ENCODE results near the gene TOGARAM1.

TOGARAM1 gene

DNA sequence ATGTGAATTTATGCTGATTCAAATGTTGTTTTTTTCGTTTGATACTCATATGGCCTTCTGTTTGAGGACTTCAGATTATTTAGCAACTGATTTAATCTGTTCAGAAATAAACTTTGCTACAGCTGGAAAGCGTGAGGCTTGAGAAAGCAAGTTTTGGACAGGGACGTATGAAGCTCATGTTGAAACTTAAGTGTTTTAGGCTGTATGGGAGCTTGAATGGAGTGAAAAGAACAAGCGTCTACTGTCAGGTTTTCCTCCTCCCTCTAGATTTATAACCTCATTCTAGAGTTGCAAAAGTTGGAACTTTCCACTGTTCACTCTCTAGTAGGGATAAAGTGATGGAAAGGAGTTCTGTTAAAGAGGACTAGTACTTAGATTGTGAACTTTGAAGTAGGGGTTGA is 123.0 kb downstream of the TOGARAM1 start:
- DNase-seq (ENCODE audit: low read depth), result peak; percentile 44

DNA sequence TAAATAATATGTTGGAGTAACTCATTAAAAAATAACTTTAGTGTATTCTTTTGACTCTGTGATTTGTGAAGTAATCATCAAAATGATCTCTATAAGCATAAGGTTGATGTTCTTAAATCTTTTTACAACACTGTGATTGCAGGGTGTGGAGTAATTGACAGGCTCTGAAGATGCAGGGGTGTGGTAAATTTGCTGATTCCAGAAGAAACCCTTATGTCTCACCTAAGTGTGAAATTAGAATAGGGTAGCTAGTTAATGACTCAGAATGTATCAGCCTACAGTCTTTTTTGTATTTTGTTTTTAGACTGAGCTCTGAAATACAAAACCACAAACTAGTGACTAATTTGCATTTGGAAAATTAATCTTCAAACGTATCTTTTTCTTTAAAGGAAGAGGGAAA is 127.8 kb downstream of the TOGARAM1 start:
- no peak for DNase-seq (ENCODE audit: low read depth)

DNA sequence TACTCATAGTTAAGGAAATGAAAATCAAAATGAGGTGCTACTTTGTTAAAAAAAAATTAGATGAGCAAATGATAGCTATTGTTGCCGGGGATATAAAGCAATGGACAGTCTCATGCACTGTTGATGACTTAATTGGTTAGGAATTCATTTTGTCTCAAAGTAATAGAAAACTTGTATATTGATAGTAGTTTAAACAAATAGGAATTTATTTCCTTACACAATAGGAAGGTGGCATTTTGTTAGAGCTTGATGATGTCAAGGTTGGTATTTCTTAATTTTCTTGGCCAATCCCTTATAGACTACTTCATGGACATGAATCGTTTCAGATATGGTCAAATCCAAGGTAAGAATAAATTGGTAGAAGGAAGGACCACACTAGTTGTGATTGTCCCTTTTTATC is 129.7 kb downstream of the TOGARAM1 start:
- DNase-seq (ENCODE audit: low read depth), result peak; percentile 42

DNA sequence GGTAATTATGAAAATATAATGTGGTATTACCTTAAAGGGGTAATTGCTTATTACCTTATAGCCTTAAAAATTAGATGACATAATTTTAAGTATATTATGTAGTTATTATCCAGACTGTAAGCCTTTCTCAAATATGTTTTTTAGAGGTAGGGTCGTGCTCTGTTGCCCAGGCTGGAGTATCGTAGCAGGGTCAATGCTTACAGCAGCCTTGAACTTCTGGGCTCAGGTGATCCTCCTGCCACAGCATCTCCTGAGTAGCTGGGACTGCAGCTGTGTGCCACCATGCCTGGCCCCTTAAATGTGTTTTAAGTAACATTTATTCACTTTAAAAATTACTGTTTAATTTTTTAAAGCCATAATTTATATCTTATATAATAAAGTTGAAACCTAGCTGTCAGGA is 132.3 kb downstream of the TOGARAM1 start:
- DNase-seq (ENCODE audit: low read depth), result no peak

DNA sequence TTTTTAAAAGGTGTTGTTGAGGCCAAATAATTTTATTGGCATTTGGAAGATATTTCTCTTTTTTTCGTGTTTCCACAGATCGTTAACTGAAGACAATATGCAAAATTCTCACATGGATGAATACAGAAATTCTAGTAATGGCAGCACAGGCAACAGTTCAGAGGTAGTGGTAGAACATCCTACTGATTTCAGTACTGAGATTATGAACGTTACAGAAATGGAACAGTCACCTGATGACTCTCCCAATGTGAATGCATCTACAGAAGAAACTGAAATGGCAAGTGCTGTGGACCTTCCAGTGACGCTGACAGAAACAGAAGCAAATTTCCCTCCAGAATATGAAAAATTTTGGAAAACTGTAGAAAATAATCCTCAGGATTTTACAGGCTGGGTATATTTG is 133.2 kb downstream of the TOGARAM1 start:
- no peak for DNase-seq (ENCODE audit: low read depth)

DNA sequence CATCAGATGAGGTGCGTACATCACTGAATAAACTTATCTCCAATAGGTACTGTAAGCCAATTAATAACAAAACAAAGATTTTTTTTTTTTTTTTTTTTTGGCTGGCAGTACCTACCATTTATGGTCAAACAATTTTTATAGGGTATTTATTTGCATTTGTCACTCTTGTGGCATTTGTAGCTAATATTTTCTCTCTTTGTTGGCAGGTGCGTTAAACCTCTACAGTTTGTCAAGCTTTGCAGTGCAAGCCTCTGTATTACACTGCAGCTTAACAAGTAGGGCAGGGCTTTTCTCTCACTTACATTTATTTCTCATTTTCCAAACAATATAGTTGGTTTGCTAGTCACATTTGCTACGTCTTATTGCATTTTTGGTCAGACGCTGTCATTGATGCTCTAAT is 134.2 kb downstream of the TOGARAM1 start:
- DNase-seq (ENCODE audit: low read depth), result no peak

DNA sequence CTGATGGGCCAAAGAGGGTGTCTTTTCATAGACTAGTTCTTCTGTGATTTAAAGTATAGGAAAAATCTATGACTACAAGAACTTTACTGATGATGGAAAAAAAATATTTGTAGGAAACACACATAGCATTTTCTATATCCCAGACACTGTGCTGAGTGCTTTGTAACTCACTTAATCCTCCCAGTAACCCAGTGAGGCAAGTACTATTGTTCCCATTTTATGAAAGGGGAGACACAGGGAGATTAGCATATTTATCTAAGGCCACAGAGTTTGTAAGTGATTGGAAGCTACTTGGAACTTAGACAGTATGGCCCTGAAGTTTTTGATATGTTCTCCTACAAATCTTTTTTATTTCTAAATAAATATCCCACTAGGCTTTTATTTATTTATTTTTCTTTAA is 141.8 kb downstream of the TOGARAM1 start:
- DNase-seq (ENCODE audit: low read depth), result no peak

DNA sequence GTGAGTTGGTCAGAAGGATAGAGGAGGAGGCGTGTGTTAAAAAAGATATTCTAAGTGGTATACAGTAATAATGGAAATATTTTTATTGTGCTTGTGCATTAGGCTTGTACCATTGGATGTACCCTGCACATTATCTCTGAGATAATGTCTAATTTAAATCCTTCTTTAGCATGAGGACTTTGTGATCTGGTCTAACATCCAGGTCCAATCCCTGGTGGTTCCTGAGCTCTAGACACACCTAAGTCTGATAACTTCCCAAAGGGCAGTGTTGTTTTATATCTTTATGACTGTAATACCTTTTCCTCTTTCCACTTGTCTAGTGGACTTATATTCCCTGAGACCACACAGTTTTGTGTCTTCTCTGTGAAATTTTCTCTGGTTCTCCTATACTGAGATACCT is 142.6 kb downstream of the TOGARAM1 start:
- DNase-seq (ENCODE audit: low read depth), result no peak

DNA sequence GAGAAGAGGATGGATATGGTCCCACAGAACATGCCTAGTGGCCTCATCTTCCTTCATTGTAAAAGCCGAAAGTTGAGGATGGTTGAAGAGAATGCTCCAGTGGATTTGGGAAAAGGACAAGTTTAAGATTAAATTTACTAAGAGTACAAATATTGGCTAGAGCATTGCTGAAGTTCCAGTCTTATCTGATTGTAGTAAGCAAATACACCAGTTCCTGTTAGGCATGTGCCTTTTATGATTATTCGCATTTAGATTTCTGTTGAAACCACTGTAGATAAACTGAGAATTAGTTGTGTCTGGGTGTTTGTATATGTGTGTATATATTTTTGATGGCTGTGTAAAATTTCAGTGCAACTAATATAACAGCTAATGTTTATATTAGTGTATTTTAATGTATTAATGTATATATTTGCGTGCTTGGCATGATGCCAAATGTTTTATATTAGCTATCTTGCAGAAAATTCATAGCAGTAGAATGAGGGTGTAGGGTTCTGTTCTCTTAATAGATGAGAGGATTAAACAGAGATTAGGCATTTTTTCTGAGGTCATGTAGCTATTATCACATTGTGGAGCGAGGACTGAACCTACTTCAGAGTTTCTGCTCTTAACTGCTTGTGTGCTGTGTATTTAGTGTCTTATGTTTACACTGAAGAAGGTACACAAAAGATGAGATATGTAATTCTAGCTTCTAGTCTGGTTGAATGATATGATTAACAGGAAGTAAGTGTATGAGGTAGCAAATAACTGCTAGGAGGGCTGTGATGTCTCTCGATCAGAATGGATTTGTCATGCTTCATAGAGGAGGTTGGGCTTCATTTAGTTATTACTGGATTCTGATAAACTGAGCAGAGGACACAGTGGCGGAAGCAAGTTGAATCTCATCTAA is 151.1 kb downstream of the TOGARAM1 start:
- no peak for DNase-seq (ENCODE audit: low read depth)

DNA sequence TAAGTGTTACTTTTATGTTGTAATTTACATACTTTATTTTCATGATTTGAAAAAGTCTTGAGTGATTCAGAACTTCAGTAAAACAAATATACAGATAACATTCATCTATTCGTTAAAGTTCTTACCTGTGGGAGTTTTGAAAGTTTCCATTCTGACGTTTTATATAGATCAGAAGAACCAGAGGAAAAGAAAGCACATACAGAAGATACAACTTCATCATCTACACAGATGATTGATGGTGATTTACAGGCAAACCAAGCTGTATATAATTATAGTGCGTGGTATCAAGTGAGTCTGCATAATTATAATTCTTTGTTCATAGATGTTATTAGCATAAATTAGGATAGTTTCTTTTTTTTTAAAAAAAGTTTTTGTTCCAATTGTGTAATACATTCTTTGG is 152.3 kb downstream of the TOGARAM1 start:
- no peak for DNase-seq (ENCODE audit: low read depth)

DNA sequence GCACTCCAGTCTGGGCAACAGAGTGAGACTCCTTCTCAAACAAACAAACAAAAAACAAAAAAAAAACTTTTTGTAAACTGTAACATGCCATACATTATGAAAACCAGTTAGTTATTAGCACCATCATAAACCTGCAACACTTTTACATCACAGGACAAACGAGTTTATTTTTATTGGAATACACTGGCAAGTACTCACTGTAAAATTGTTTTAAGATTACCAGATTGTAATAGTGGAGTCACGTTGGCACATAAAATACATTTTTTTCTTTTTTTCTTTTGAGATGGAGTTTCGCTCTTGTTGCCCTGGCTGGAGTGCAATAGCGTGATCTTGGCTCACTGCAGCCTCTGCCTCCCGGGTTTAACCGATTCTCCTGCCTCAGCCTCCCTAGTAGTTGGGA is 156.6 kb downstream of the TOGARAM1 start:
- DNase-seq (ENCODE audit: low read depth), result no peak

DNA sequence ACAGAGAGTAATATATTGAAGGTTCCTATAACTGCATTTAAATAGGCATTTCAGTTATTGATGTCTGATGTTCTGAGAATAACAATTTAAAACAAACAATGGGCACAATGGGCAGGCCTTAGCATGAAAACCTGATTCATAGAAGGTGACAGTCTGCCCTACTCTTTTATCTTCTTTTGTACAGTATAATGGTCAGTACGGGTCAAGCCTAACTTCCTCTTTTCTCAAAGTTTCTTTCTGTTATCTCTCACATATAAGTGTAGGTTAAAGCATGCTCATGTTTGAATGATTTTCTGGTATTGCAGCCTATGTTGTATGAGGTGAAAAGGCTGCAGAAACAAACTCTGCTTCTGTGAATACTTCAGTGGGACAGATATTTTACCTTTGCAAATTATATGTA is 158.1 kb downstream of the TOGARAM1 start:
- DNase-seq (ENCODE audit: low read depth), result no peak

DNA sequence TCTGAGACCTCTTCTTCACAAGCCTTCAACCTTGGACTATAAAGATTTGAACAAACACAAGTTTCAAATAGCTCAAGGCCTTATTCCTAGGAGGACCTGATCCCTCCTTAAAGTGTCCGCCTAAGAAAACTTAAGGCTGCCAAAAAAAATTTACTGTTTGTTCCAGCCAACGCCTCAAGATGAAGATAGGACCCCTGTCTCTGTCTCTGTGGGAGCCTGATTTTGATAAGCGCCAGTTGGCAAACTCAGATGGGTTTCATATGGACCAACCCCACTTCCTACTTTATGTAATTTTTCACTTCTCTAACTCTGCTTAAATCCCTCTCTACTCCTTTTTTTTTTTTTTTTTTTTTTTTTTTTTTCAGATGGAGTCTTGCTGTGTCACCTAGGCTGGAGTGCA is 161.3 kb downstream of the TOGARAM1 start:
- DNase-seq (ENCODE audit: low read depth), result no peak
